GM18909 (cell line): ENCODE data around the gene GOLGA8S.
"Not testable (repeated sequence)": the region's sequence is repeated elsewhere in the genome, so short reads cannot be mapped to it uniquely, and the experiment has no call there.

Experiments
- ATAC-seq: cut with Tn5 transposase; IDR thresholded peaks from one replicate; pipeline ENCODE4 v1.9.1; 2021; ENCODE audit warnings: mild to moderate bottlenecking; ENCODE audit not compliant: unreplicated experiment, poor library complexity

Gene GOLGA8S

DNA sequence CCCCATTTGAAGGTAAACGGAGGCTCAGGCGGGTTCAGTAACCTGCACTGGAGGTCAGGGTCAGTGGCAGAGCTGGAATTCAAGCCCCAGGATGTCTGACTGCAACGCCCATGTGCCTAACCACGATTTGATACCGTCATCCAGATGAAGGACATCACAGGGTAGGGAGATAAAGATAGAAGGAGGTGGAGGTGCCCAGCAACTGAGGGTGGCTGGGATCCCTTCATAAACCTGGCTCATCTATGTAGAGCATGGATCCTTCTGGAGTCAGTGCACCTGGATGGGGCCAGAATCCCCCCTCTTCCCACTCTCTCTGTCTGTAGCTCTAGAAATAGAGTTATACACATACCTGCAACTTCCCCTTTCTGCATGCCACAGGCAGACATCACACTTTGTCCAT is 41.3 kb downstream of the GOLGA8S start:
- ATAC-seq, result no peak

DNA sequence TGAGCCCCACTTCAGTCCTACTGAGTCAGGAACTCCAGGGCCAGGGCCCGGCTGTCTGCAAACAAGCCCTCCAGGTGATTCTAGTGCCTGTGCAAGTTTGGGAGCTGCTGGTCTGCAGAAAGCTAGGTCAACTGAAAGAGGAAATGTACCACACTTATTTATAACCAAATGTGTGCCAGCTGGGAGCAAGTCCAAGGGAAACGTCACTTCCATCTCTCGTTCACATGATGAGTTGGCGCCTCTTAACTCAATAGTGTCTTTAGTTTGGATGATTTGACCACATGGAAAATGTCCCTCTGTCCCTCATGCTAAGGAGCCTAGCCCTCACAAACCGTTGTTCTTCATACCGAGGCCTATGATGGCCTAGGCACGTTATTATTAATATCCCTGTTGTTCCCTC is 43.2 kb downstream of the GOLGA8S start:
- no peak for ATAC-seq

GRCh38 chr15:23398357-23398756 is 43.8 kb downstream of the GOLGA8S start:
- not testable (repeated sequence) for ATAC-seq

GRCh38 chr15:23399207-23399606 is 44.7 kb downstream of the GOLGA8S start:
- ATAC-seq, result not testable (repeated sequence)

DNA sequence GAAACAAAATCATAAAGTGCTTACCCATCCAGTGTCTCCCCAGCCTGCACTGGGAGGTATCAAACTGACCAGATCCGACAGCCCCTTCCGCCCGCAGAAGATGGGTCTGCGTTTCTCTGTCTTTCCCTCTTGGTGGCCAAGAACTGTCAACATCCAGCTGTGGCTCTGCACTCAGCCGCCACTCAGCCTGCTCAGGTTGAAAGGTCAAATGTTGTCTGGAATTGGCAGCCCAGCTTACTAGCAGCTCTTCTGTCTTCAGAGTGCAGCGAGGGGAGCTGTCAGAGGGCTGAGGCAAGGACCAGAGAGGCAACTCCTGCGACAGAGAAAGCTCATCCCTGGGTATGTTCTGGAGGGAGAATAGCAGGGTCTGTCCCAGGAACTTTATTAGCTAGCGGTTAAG is 47.1 kb downstream of the GOLGA8S start:
- no peak for ATAC-seq

DNA sequence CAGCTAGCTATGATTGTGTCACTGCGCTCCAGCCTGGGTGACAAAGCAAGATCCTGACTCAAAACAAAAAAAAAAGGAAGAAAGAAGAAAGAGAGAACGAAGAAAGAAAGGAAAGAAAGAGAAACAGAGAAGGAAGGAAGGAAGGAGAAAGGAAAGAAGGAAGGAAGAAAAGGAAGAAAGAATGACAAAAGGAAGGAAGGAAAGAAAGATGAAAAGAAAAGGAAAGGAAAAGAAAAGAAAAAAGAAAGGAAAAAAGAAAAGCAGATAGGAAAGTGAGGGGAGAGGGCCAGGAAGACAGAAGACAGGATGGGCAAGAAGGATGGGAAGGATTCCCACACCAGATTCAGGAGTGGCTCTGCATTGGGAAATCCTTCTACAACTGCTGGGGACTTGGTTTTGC is 47.6 kb downstream of the GOLGA8S start:
- no peak for ATAC-seq

- ATAC-seq, result no peak
Measured at GRCh38 chr15:23402544-23402943, 48.0 kb downstream of the GOLGA8S start.

DNA sequence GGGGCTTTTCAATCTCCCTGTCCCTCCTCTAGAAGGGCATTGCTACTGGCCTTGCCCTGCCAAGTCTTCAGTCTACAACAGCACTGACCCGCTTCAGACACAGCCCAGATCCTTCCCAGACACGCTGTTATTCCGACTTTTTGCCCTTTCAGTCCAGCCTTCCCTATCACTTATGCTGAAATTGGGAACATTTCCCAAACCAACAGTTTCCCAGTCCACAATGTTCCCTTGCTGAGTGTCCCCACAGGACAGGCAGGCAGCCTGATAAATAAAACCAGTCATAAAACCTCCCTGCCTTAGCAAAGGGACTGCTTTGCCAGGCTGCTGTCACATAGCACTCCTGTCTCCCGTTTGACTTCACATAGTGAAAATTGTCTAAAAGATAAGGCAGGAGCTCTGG is 49.0 kb downstream of the GOLGA8S start:
- ATAC-seq, result no peak

- no peak for ATAC-seq
Measured at GRCh38 chr15:23411841-23412240, 57.3 kb downstream of the GOLGA8S start.

GRCh38 chr15:23412881-23413600 is 58.5 kb downstream of the GOLGA8S start:
- ATAC-seq, result not testable (repeated sequence)
